Activated CD8-positive, alpha-beta memory T cell treated with anti-CD3 and anti-CD28 coated beads for 1 hour (primary cell): ENCODE data around the gene GAS2L2.
"Not testable (repeated sequence)": the region's sequence is repeated elsewhere in the genome, so short reads cannot be mapped to it uniquely, and the experiment has no call there.

Experiments used
- DNase-seq, 2 donors: peaks; one replicate each; pipeline ENCODE4 v3.0.0-alpha.2; 2020; ENCODE audit warnings: low read depth in 1 of 2; ENCODE audit errors: extremely low read depth in 1 of 2

Gene GAS2L2

DNA sequence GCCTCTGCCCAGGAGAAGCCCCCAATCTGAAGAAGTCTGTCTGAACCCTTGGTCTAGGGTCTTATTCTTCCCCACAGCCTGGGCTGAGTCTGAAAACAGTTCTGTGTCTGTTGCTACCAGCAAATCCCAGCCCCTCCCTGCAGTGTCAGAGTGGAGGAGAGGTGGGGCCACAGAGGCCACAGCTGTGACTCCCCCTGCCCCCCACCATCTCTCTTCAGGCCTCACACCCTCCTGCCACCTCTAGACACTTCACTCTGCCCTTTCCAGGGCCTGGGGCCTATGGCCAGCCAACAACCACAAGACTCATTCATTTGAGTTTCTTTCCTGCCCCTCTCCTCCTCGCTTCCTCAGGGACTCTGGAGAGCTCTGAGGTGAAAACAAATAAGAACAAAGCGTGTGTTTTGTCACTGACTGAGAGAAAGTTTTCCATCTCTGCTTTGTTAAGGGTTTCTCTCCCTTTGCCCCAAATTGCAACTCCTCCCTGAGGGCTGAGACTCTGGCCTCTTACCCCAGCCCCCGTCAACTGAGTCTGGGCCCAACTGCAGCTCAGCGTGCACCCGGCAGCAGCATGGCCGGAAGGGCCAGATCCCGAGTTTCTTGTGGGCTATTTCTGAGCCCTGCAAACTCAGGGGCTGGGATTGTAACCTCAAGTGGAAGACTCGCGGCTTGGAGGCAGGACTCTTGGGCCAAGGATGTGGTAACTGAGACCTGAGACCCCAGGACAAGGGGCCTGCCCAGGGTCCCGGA, 20.8 kb upstream of the GAS2L2 start:
- DNase-seq, result no peak

DNA sequence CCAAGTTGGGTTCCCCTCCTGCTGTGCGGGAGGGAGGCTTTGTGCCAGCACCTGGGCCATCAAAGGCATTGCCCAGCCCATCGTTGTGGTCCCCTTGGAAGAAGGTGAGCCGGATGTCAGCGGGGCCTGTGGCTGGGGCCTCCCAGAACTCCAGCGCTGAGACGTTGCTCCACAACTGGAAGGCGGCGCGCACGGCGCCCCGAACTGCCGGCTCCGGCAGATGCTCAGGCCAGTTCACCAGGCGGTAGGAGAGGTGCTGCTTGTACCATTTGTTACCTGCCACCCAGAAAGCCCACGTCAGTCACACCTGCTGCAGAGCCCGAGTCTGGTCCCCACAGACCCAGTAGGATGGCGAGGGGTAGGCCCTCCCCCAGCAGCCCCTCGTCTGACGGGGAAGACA, 20.1 kb upstream of the GAS2L2 start:
- no peak for DNase-seq

DNA sequence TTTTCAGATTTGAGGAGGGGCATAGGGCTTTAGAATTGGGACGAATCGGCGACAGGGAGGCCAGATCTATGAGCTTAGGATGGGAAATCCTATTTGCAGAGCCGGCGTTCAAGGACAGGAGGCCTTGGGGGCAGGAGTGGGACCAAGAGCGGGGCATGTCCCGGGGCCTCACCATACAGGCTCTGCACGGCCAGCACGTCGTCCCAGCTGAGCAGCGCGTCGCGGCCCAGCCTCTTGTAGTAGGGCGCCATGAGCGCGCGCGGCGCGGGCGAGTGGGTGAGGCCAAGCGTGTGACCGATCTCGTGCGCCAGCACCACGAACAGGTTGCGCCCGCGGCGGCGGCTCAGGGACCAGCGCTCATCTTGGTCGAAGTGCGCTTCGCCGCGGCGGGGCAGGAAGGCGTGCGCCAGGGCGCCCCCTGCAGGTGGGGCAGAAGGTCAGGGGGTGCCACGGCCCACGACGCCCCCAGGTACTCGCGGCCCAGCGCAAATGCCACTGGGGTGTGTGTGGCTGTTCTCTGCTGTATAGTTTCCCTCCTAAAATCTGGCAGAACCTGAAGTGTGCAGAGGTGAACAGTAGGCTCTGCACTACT, 17.0 kb upstream of the GAS2L2 start:
- no peak for DNase-seq

DNA sequence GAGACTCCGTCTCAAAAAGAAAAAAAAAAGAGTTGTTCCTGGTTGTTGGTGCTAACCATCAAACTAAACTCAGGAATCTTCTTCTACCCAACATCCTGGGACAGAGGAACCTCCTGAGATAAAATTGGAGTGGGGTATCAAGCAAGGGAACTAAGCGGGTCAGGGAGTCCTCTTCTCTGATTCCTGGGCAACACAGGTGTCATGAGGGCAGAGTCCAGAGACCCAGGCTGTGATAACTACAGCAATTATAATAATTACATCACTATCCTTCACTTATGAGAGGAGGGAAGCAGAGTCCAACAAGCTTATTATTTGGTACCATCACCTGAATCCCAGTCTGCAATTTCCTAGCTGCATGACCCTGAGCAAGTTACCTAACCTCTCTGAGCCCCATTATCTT, 15.8 kb upstream of the GAS2L2 start:
- no peak for DNase-seq

DNA sequence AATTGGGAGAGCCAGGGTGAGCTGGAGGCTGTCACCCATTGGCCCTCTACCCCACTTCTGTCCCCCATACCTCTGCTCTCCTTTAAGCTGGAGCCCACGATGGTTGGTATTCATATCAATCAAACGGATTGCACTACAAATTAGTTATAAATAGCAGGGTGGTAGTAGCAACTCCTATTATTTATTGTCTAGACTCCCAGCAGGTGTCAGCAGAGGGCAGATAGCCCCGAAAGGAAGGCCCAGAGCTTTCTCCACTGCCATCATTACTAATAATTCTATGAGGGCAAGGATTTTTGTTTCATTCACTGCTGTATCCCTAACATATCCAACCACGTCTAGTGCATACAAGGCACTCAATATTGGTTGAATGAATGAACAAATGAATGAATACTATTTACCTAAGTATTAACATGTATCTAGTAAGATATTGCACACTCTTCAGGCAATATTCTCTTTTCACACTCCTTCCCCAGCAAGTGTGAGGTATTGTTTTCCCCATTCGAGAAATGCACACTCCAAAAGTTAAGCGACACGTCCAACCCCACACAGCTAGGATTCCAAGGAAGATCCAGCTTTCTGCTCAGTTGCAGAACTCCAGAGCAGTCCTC, 14.0 kb upstream of the GAS2L2 start:
- no peak for DNase-seq

DNA sequence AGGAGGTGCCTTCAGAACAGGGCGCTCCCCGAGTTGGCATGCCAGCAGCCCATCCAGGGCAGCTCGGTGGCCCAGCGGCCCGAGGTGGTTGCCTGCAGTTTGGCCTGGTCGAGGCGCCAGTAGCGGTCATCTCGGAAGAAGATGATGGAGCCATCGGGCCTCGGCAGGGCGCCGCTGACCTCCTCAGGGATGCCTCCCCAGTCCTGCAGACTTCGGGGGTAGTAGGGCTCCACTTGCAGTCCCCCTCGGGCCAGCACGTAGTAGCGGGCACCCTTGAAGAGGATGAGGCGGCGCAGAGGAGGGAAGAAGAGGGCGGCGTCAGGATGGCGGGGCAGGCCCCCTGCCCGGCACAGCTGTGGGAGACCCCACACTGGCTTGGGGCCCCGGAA, 13.4 kb upstream of the GAS2L2 start:
- DNase-seq, result no peak

DNA sequence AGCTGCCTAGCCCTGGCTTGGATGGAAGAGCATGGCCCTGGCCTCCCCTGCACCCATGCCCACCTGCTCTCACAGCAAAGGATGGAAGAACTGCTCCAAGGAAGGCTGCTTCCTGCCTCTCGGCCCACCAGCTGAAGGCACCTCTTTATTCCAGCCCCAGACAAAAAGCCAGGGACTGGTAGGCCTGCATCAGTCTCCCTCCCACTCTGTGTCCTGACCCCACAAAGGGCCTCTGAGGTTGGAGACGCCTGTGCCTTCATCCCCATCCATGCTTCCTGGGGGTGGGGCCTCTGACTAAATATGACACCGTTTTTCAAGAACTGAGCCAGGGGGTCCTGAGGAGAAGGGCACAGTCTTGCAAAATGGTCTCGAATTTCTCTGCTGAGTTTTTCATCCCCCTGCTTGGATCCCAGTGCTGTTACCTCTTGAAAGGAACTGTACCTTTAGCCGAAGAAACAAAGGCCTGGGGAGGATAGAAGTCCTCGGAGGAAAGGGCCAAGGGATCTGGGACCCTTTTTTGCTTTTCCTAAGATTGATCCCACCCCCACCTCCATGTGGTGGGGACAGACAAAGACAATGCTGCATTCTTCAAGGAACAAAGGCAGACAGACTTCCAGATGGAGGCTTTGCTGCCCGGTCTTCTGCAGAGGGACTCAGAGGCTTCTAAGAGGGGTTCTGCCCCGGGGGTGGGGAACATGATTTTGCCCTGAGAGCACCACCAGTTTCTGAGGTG, 12.9 kb upstream of the GAS2L2 start:
- DNase-seq, result no peak

DNA sequence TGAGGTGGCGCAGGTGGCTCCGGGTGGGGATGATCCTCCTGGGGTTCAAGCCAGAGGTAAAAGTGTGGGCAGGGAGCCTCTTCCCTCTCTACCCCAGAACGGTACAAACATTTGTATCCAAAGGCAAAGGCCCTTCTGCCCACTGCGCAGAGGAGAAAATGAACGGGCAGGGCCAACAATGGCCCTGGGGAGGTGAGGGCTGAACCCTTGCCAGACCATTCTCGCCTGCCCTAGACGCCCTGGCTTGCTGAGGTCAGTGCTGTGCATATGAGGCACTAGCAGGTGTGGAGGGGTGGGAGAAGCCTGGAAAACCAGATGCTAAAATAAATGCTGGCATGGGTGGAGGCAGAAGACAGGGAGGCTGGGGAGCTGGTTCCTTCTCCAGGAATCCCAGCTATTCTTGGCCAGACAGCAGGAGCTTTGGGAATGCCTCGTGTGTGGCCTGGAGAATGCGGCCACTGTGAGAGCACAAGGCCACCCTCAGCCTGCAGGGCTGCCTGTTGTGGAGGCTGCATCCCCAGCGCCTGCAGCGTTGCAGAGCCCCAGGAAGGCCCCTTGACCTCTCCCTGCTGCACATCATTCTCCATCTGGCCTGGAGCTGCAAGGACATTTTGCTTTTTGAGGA, 12.2 kb upstream of the GAS2L2 start:
- DNase-seq, result no peak

DNA sequence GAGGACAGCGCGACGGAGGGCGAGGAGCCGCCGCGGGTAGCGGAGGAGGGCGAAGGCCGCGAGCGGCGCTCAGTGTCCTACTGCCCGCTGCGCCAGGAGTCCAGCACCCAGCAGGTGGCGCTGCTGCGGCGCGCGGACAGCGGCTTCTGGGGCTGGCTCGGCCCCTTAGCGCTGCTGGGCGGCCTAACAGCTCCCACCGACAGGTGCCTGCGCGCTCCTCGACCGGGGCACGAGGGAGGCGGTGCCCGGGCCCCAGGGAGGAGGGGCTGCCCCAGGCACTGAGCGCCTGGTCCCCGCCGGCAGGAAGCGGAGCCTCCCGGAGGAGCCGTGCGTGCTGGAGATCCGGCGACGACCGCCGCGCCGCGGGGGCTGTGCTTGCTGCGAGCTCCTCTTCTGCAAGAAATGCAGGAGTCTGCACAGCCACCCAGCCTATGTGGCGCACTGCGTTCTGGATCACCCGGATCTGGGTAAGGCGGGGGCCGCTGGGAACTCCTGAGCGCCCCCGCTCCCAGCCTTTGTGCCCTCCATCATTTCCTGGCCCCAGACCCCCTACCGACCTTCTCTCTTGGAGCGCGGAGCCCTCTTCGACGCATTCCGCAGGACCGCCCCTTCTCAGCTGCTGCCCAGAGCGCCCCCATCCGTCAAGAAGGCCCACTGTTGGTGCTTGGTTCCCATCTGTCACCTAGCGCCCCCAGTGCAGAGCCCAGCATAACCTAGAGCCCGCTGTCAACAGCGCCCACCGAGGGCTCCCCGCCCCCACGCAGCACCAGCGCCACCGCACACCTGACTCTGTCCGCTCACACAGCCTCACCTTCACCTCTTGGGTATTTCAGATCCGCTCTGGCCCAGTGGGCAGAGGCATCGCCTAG, 11.3 kb upstream of the GAS2L2 start:
- DNase-seq, result peak; percentile 62 to 78

DNA sequence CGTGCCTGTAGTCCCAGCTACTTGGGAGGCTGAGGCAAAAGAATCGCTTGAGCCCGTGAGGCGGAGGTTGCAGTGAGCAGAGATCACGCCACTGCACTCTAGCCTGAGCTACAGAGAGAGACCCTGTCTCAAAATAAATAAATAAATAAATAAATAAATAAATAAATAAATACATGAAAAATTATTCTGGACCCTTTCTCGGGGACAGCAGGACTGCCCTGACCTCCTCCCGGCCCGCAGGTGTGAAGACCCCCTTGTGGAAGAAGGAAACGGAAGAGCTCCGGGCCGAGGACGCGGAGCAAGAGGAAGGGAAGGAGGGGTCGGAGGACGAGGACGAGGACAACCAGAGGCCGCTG, 10.7 kb upstream of the GAS2L2 start:
- no peak for DNase-seq

DNA sequence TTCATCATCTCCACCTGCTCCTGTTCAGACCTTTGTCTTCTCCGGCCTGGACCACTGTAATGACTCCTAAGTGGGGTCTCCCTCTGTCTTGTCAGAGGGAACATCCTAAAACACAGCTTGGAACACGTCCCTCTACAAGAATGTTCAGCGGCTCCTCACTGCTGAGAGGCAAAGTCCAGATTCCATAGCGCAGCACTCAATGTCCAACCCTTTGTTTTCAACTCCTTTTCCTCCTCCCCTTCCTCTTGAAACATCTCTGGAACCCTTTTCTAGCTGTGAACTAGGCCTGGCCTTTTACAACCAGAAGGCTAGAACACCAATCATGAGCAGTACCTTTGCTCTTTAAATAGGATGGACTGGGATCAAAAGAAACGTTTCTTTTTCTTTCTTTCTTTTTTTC, 8.6 kb upstream of the GAS2L2 start:
- no peak for DNase-seq

DNA sequence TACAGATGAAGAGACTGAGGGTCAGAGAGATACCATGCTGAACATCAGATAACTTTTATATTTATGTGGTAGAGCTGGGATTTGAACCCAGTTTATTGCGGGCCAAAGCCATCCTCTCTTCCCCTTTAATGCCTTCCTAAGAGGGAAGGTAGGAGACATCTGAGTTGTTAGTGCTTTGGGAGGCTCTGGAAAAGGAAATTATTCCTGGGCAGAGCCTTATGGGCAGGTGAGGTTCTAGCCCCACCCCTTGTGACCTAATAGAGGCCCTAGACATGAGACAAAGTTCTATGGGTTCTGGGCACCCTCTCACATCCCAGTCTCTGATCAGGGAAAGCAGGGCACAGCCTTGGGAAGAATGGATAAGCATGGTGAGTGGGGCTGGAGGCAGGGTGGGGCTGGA, 7.5 kb upstream of the GAS2L2 start, which contains the start of gene C17orf50:
Gene C17orf50, plus strand, starts transcription at position 301 of the 400 bp plus-strand sequence. Its CDS starts 55 bp downstream, at position 356.
- DNase-seq, result no peak

DNA sequence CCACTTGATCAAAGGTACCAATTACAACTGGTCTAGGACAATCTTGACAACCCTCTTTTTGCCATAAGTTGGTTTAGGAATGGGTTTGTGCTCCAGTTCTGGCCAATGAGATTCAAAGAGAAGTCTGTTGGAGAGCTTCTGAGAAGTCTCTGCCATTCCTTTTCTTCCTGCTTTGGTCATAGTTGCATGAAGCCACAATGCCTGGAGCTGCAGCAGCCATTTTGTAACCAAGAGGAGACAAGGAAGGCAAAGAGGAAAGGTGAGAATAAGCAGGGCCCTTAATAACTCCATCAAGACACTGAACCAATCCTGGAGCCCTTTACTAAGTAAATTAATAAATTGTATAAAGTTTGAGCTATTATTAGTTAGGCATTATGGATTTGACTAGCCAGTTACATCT, 4.2 kb upstream of the GAS2L2 start:
- DNase-seq, result no peak

DNA sequence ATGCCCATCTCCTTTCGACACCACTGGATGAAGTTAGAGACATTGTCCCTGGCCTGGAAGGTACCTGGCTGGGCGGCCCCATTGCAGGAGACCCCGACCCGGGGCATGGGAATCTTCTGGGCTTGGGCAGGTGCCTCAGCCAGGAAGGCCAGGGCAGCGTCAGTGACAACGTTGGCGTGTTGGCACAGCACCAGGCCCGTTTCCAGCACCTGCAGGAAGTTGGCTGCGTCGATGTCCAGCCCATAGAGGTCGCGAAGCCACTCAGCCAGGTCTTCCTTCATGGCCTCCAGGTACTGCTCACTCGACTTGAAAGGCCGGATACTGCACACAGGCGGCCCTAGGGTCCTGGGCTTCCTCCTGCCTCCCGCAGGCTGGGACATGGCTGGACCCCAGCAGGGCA, 568 bp downstream of the GAS2L2 start:
- no peak for DNase-seq

DNA sequence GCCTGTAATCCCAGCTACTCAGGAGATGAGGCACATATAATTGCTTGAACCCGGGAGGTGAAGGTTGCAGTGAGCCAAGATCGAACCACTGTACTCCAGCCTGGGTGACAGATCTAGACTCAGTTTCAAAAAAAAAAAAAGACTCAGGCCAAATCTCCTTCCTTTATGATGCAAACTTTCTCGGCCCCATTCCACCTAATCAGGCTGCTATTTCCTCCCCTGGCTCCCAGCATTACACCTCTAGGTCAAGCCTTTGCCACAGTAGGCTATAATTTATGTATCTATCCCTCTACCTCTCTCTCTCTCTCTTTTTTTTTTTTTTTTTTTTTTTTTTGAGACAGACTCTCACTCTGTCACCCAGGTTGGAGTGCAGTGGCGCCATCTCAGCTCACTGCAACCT, 1.5 kb downstream of the GAS2L2 start:
- DNase-seq, result not testable (repeated sequence)

DNA sequence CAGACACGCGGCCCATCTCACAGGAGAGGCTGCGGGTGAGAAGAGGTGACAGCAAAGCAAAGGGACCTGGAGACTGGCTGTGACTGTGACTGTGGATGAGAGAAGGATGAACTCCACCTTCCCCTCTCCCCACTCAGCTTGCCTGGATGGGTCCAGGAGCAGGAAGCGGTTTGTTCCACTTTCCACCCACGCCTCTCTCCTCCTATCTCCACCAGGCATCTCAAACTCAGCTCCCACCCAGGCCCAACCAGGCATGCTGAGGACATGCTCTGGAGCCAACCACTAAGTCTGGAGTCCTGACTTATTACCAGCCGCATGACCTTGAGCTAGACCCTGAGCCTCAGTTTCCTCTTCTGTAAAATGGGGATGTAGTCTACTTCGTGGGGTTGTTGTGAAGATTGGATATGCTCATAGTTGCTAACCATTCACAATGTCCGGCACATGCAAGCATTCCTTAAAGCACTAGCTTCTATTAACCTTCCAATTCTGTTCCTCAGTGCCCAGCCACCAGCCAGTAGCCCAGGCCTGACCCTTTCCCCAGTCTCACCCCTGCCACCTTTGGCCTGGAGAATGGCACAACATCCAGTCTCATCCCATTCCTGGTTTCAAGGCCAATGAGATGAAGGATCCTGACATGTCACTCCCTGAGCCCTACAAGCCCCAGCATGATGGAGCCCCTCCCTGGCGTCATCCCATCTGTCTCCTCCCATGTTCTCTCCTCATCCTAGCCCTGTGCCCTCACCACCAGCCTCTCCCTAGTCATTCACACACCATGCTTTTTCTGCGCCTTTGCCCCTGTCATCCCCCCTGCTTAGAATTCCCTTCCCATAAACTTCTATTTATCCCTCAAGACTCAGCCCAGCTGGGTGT, 2.3 kb downstream of the GAS2L2 start:
- DNase-seq, result no peak

DNA sequence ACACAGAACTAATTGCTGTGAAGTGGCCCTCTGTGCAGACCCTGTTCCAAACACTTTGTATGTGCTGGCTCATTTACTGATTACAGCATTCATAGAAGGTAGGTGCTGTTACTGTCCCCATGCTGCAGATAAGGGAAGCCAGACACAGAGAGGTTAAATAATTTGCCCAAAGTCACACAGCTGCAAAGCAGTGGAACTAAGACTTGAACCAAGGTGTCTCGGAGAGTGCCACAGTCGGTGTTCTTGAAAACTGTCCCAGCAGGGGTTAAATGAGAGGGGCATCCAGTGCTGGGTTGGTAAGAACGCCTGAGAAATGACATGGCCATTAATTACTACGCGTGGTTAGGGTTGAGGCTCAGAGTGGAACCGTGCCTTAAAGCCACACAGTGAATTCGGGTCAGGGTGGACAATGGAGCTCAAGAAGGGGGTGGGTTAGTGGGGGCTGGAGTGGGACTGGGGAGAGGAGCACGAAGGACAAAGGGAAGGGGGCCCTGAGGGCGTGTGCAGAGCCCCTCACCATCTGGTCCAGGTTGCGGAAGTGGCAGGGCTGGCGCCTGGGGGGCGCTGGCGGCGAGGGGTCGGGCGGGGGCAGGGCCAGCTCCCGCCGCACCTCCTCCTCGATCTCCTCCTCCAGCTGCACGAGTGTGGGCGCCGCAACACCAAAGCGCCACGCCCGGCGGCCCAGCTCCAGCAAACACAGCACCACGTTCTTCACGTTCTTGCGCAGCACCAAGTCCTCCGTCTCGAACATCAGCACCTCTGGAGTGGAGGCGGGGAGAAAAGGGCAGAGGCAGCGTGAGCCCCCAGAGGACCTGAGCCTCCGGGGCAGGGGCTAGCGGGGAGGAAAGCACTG, 3.3 kb downstream of the GAS2L2 start:
- no peak for DNase-seq

DNA sequence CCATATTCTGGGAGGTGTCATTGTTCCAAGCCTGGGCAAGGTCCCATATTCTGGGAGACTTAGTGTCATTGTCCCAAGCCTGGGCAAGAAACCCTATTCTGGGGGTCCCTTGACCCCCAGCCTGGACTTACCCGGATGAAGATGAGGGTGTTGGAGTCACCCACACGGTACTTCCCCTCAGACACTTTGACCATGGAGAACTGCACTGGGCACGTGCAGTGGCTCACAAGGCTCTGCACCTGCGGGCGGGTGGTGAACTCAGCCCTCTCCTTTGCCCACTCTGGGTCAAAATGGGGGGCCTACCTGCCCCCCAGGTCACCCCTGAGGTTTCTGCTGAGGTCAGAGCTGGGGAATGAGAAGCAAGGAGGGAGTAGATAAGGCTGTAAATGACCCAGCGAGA, 4.1 kb downstream of the GAS2L2 start:
- DNase-seq, result no peak
